ENCODE data around the gene MSI2. TPM values are rescaled to one million over a fixed set of nuclear protein-coding genes. Genes with fewer than 3 reads are reported as not detected.

The MSI2 gene
- total RNA-seq, 2 donors from 2014 or later, result 30.1 to 41.1 TPM

- Histone ChIP-seq H3K4me3 (no peak overlapping the region), H3K36me3 (no peaks in the 10 kb centered on the region), H3K9me3 (peaks cover 0 to 15% of the 10 kb centered on the region in 2 donors), H3K27ac (no peak overlapping the region), H3K4me1 (peaks cover 0 to 16% of the 10 kb centered on the region in 2 donors), H3K27me3 (no peaks in the 10 kb centered on the region)
- no peak for TF ChIP-seq CTCF (IDR thresholded peaks at IDR 0.05)
- DNase-seq (ENCODE audit: low spot score), result no peak
These were observed 127.9 kb downstream of the MSI2 start for GRCh38 chr17:57384219-57384618.

GRCh38 chr17:57385975-57386374, 129.7 kb downstream of the MSI2 start:
- no peak overlapping the region for H3K4me3 ChIP-seq
- peaks cover 0 to 15% of the 10 kb centered on the region in 2 donors for H3K9me3 ChIP-seq
- no peaks in the 10 kb centered on the region for H3K36me3 ChIP-seq
- H3K4me1 ChIP-seq, result peaks cover 0 to under 1% of the 10 kb centered on the region in 2 donors
- H3K27me3 ChIP-seq, result no peaks in the 10 kb centered on the region
- TF ChIP-seq CTCF (IDR thresholded peaks at IDR 0.05), result no peak
- no peak for DNase-seq (ENCODE audit: low spot score)
- H3K27ac ChIP-seq, result no peak overlapping the region

GRCh38 chr17:57387575-57387974, 131.3 kb downstream of the MSI2 start:
- H3K9me3 ChIP-seq, result peaks cover 0 to 17% of the 10 kb centered on the region in 2 donors
- no peak for DNase-seq (ENCODE audit: low spot score)
- TF ChIP-seq CTCF (IDR thresholded peaks at IDR 0.05), result no peak
- no peaks in the 10 kb centered on the region for H3K36me3 ChIP-seq
- no peaks in the 10 kb centered on the region for H3K27me3 ChIP-seq
- no peak overlapping the region for H3K27ac ChIP-seq
- no peaks in the 10 kb centered on the region for H3K4me1 ChIP-seq
- H3K4me3 ChIP-seq, result no peak overlapping the region

GRCh38 chr17:57388131-57388725, 131.9 kb downstream of the MSI2 start:
- no peaks in the 10 kb centered on the region for H3K4me1 ChIP-seq
- no peak for DNase-seq (ENCODE audit: low spot score)
- H3K27me3 ChIP-seq, result no peaks in the 10 kb centered on the region
- no peak overlapping the region for H3K4me3 ChIP-seq
- no peak for TF ChIP-seq CTCF (IDR thresholded peaks at IDR 0.05)
- H3K27ac ChIP-seq, result no peak overlapping the region
- H3K36me3 ChIP-seq, result no peaks in the 10 kb centered on the region
- peaks cover 0 to 24% of the 10 kb centered on the region in 2 donors for H3K9me3 ChIP-seq

- no peaks in the 10 kb centered on the region for H3K4me1 ChIP-seq
- no peak overlapping the region for H3K4me3 ChIP-seq
- H3K36me3 ChIP-seq, result no peaks in the 10 kb centered on the region
- H3K9me3 ChIP-seq, result peaks cover 0 to 23% of the 10 kb centered on the region in 2 donors
- DNase-seq (ENCODE audit: low spot score), result no peak
- no peak for TF ChIP-seq CTCF (IDR thresholded peaks at IDR 0.05)
- H3K27me3 ChIP-seq, result no peaks in the 10 kb centered on the region
- H3K27ac ChIP-seq, result no peak overlapping the region
These were observed 133.2 kb downstream of the MSI2 start for GRCh38 chr17:57389473-57389872.

All from right atrium auricular region (tissue), 2 donors.